ENCODE data around the gene SCCPDH. TPM values are rescaled to one million over a fixed set of nuclear protein-coding genes. Genes with fewer than 3 reads are reported as not detected.

The SCCPDH gene
- total RNA-seq, 4 donors from 2014 or later = 4.8 to 28.5 (median 17.4) TPM

GRCh38 chr1:246755419-246755818 lies 31.2 kb downstream of the SCCPDH start:
- in situ Hi-C loops (cut with MboI; ENCODE audit: low pct_ligation_motif_present in 1 of 4, low pct_unique_long_range_greater_than_20kb in 1 of 4, low sequenced_read_pairs in 3 of 4) = no loop called here
- Histone ChIP-seq H3K27ac (no peak overlapping the region), H3K4me3 (no peak overlapping the region), H3K9me3 (no peaks in the 10 kb centered on the region), H3K27me3 (no peaks in the 10 kb centered on the region), H3K36me3 (peaks cover 0 to 3% (median 1%) of the 10 kb centered on the region in 4 donors), H3K4me1 (peaks cover 0 to 17% (median 0%) of the 10 kb centered on the region in 4 donors)
- DNase-seq = no peak
- TF ChIP-seq POLR2AphosphoS5 (IDR thresholded peaks at IDR 0.05) (no peak), CTCF (IDR thresholded peaks at IDR 0.05) (no peak), EP300 (IDR thresholded peaks at IDR 0.05; ENCODE audit: low read depth) (no peak), POLR2A (IDR thresholded peaks at IDR 0.05) (no peak)
- intact Hi-C loops (cut with DNase I; ENCODE audit: low total_unique reads) = no loop called here
- WGBS, 2 donors (ENCODE audit: low coverage in 1 of 2) = 70 to 75% methylated on average over 8 of the region's 8 CpGs

GRCh38 chr1:246760422-246761347 lies 36.5 kb downstream of the SCCPDH start:
- no peak for DNase-seq
- Histone ChIP-seq H3K9me3 (no peaks in the 10 kb centered on the region), H3K27me3 (no peaks in the 10 kb centered on the region), H3K4me3 (no peak overlapping the region), H3K4me1 (peaks cover 0 to 6% (median 0%) of the 10 kb centered on the region in 4 donors), H3K36me3 (peaks cover 0 to 6% (median 2%) of the 10 kb centered on the region in 4 donors), H3K27ac (no peak overlapping the region)
- in situ Hi-C loops (cut with MboI; ENCODE audit: low pct_ligation_motif_present in 1 of 4, low pct_unique_long_range_greater_than_20kb in 1 of 4, low sequenced_read_pairs in 3 of 4) = no loop called here
- intact Hi-C loops (cut with DNase I; ENCODE audit: low total_unique reads) = no loop called here
- WGBS, 2 donors (ENCODE audit: low coverage in 1 of 2) = 84 to 90% methylated on average over 11 to 14 of the region's 14 CpGs
- no peak for TF ChIP-seq POLR2A (IDR thresholded peaks at IDR 0.05)
- TF ChIP-seq EP300 (IDR thresholded peaks at IDR 0.05; ENCODE audit: low read depth) = no peak
- no peak for TF ChIP-seq CTCF (IDR thresholded peaks at IDR 0.05)

- TF ChIP-seq POLR2A (IDR thresholded peaks at IDR 0.05) (no peak), POLR2AphosphoS5 (IDR thresholded peaks at IDR 0.05) (no peak), EP300 (IDR thresholded peaks at IDR 0.05; ENCODE audit: low read depth) (no peak), CTCF (IDR thresholded peaks at IDR 0.05) (no peak)
- H3K9me3 ChIP-seq = no peaks in the 10 kb centered on the region
- H3K4me3 ChIP-seq = no peak overlapping the region
- DNase-seq = no peak
- intact Hi-C loops (cut with DNase I; ENCODE audit: low total_unique reads) = no loop called here
- in situ Hi-C loops (cut with MboI; ENCODE audit: low pct_ligation_motif_present in 1 of 4, low pct_unique_long_range_greater_than_20kb in 1 of 4, low sequenced_read_pairs in 3 of 4) = no loop called here
- no peak overlapping the region for H3K27ac ChIP-seq
- peaks cover 0 to 9% (median 0%) of the 10 kb centered on the region in 4 donors for H3K4me1 ChIP-seq
- H3K27me3 ChIP-seq = no peaks in the 10 kb centered on the region
- WGBS, 2 donors (ENCODE audit: low coverage in 1 of 2) = 89 to 94% methylated on average over 7 of the region's 7 CpGs
- peaks cover 0 to 6% (median 2%) of the 10 kb centered on the region in 4 donors for H3K36me3 ChIP-seq
These were observed 37.2 kb downstream of the SCCPDH start for GRCh38 chr1:246761396-246761795.

- intact Hi-C loops (cut with DNase I; ENCODE audit: low total_unique reads) (no loop called here), in situ Hi-C loops (cut with MboI; ENCODE audit: low pct_ligation_motif_present in 1 of 4, low pct_unique_long_range_greater_than_20kb in 1 of 4, low sequenced_read_pairs in 3 of 4) (no loop called here)
- Histone ChIP-seq H3K27ac (peak overlapping the region; percentile 31 to 68 (median 52)), H3K4me3 (no peak overlapping the region), H3K27me3 (no peaks in the 10 kb centered on the region), H3K4me1 (peaks cover 0 to 12% (median 0%) of the 10 kb centered on the region in 4 donors), H3K36me3 (peaks cover 0 to 2% (median under 1%) of the 10 kb centered on the region in 4 donors), H3K9me3 (no peaks in the 10 kb centered on the region)
- 57 to 64% methylated on average over 3 of the region's 3 CpGs for WGBS, 2 donors (ENCODE audit: low coverage in 1 of 2)
- peak; percentile 73 for DNase-seq
- TF ChIP-seq EP300 (IDR thresholded peaks at IDR 0.05; ENCODE audit: low read depth) (no peak), POLR2AphosphoS5 (IDR thresholded peaks at IDR 0.05) (no peak), CTCF (IDR thresholded peaks at IDR 0.05) (no peak), POLR2A (IDR thresholded peaks at IDR 0.05) (no peak)
These were observed 41.3 kb downstream of the SCCPDH start for GRCh38 chr1:246765521-246765920.
